Activated CD8-positive, alpha-beta memory T cell treated with anti-CD3 and anti-CD28 coated beads, Interleukin-2, amount 50 U/mL, for 24 hours (primary cell): Measurements from ENCODE around the gene TMEM86B.
"Not testable (repeated sequence)": the region's sequence is repeated elsewhere in the genome, so short reads cannot be mapped to it uniquely, and the experiment has no call there.

Experiments
- DNase-seq: peaks from one replicate; pipeline ENCODE4 v3.0.0-alpha.2; 2020; ENCODE audit errors: extremely low read depth

Gene TMEM86B

GRCh38 chr19:55223291-55224037, 5.1 kb downstream of the TMEM86B start:
- no peak for DNase-seq

GRCh38 chr19:55220525-55220924, 8.0 kb downstream of the TMEM86B start:
- DNase-seq: no peak

GRCh38 chr19:55216461-55217198, 11.9 kb downstream of the TMEM86B start:
- DNase-seq: no peak

GRCh38 chr19:55213547-55213946, 15.0 kb downstream of the TMEM86B start:
- no peak for DNase-seq

- DNase-seq: no peak
Measured at GRCh38 chr19:55212447-55212846, 16.1 kb downstream of the TMEM86B start.

GRCh38 chr19:55209693-55210472, 18.7 kb downstream of the TMEM86B start:
- DNase-seq: no peak

- DNase-seq: no peak
Measured at GRCh38 chr19:55208880-55209692, 19.5 kb downstream of the TMEM86B start, which contains the start of gene PTPRH. TSS of gene PTPRH (minus strand) at chr19:55209501. CDS start at chr19:55209433, 68 bp downstream.

- no peak for DNase-seq
Measured at GRCh38 chr19:55206664-55207500, 21.7 kb downstream of the TMEM86B start.

GRCh38 chr19:55202199-55202598, 26.4 kb downstream of the TMEM86B start:
- DNase-seq: not testable (repeated sequence)

GRCh38 chr19:55199620-55200204, 28.9 kb downstream of the TMEM86B start:
- no peak for DNase-seq

GRCh38 chr19:55198651-55199050, 29.9 kb downstream of the TMEM86B start:
- DNase-seq: no peak

- DNase-seq: no peak
Measured at GRCh38 chr19:55197528-55197927, 31.0 kb downstream of the TMEM86B start.

GRCh38 chr19:55196803-55197202, 31.8 kb downstream of the TMEM86B start:
- no peak for DNase-seq

GRCh38 chr19:55193481-55193880, 35.1 kb downstream of the TMEM86B start:
- DNase-seq: no peak

- no peak for DNase-seq
Measured at GRCh38 chr19:55189403-55189835, 39.1 kb downstream of the TMEM86B start.

- no peak for DNase-seq
Measured at GRCh38 chr19:55188625-55189024, 39.9 kb downstream of the TMEM86B start.

GRCh38 chr19:55186080-55186479, 42.5 kb downstream of the TMEM86B start:
- no peak for DNase-seq

GRCh38 chr19:55181740-55182139, 46.8 kb downstream of the TMEM86B start:
- DNase-seq: no peak

- DNase-seq: no peak
Measured at GRCh38 chr19:55179606-55180484, 48.7 kb downstream of the TMEM86B start, which contains the start of gene SYT5. TSS of gene SYT5 (minus strand) at chr19:55180289. CDS start at chr19:55179041, 1,248 bp downstream.
